Hepatocyte (in vitro differentiated cells): Measurements from ENCODE around the gene NCOA7.

Experiments used
- EZH2phosphoT487 ChIP-seq: fragments of 200-600 bp; sonication (generic); IDR thresholded peaks from one replicate; pipeline ENCODE4 v1.6.1; 2018; ENCODE audit warnings: antibody characterized with exemption, mild to moderate bottlenecking, low read depth, moderate library complexity; ENCODE audit not compliant: unreplicated experiment, severe bottlenecking
- TF ChIP-seq, protein P1 (sequence below): fragments of 200-600 bp; sonication (generic); IDR thresholded peaks from 2 replicates; pipeline ENCODE4 v1.5.1; 2016; ENCODE audit warnings: antibody characterized with exemption, mild to moderate bottlenecking; ENCODE audit not compliant: poor library complexity

DNA sequence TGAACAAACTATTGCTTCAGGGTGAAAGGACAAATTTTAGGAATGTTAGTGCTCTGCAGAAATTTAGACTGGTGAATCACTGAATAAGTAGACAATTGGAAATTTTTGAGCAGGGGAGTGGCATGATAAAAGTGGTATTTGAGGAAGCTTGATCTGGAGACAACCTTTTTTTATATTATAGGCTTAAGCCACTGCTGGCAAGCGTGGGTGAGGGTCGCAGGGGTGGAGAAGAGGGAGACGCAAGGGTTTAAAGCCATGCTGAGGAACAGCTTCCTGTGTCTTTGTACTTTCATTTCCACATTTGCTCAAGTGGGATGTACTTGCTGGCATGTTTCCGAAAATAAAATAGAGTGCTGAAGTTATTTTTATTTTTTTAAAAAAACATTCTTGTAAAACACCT lies 23.7 kb downstream of the NCOA7 start:
- TF ChIP-seq, protein P1, sequence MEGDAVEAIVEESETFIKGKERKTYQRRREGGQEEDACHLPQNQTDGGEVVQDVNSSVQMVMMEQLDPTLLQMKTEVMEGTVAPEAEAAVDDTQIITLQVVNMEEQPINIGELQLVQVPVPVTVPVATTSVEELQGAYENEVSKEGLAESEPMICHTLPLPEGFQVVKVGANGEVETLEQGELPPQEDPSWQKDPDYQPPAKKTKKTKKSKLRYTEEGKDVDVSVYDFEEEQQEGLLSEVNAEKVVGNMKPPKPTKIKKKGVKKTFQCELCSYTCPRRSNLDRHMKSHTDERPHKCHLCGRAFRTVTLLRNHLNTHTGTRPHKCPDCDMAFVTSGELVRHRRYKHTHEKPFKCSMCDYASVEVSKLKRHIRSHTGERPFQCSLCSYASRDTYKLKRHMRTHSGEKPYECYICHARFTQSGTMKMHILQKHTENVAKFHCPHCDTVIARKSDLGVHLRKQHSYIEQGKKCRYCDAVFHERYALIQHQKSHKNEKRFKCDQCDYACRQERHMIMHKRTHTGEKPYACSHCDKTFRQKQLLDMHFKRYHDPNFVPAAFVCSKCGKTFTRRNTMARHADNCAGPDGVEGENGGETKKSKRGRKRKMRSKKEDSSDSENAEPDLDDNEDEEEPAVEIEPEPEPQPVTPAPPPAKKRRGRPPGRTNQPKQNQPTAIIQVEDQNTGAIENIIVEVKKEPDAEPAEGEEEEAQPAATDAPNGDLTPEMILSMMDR = no peak
- no peak for TF ChIP-seq EZH2phosphoT487
